Amniotic epithelial cell (primary cell): Measurements from ENCODE around the gene CIAO3.

Experiments used
- DNase-seq: peaks from one replicate; pipeline ENCODE4 v3.0.0-alpha.2; 2010; ENCODE audit warnings: low read depth

CIAO3 gene

DNA sequence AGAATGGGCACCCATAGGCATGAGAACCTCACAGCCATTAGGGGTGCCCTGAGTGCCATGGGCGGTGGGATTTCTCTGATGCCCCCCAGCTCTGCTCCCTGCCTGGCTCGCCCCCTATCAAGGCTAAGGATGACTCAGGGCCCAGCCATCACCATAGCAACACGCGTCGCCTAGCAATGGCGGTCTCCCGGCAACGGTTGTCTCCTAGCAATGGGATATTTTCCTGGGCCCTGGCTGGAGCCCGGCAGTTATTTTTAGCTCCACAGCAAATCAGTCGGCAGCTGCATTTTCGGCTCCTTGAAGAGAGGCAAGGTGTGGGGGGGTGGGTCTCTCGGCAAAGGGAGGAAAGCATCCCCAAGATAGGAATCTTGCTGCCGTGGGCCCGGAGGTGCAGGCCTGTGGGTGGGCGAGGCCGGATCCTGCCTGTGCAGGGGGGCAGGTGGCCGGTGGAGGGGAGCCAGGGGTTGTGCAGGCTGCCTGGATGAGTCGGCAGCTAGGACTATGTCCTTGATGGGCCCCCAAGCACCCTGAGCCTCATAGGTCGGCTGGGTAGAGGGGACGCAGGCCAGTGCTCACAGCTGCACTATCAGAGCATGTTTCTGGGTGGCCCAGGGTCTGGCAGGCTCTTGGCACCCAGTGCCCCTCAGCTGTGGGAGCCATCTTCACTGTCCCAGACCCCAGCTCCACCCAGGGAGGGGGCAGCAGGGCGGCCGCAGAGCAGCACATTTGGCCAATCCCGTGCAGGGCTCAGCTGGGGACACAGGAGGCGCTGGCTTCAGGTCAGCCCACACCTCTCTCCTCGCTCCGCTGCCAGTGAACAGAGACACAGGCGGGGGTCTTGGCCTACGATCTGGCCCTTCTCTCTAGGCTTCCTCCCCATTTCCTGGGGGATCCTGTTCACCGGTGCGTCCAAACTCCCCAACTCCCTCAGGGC lies 31.0 kb downstream of the CIAO3 start:
- peak; percentile 78 for DNase-seq

DNA sequence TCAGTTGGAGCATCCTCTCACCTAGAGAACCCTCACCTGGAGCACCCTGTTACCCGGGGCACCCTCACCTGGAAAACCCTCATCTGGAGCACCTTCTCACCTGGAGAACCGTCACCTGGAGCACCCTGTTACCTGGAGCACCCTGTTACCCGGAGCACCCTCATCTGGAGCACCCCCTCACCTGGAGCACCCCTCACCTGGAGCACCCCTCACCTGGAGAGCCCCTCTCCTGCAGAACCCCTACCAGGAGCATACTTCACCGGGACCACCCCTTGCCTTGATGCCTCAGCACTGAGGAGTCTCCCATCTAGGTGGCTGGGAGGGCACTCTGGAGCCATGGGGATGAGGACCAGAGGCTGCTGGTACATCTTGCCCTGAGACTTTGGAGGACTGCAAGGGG lies 31.8 kb downstream of the CIAO3 start:
- DNase-seq, result no peak

DNA sequence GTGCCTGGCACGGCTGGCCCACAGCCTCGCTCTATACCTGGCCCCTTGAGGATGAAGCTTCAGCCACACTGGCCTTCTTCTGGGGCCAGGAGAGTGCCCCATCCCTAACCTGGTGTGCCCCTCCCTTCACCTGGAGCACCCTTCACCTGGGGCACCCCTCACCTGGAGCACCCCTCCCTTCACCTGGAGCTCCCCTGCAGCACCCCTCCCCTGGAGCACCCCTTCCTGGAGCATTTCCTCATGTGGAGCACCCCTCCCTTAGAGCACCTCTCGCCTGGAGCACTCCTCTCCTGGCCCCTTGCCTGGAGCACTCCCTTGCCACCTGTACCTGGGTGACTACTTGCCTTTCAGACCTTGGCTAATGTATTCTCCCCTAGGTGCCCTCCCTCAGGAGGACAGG lies 32.8 kb downstream of the CIAO3 start:
- DNase-seq, result no peak

DNA sequence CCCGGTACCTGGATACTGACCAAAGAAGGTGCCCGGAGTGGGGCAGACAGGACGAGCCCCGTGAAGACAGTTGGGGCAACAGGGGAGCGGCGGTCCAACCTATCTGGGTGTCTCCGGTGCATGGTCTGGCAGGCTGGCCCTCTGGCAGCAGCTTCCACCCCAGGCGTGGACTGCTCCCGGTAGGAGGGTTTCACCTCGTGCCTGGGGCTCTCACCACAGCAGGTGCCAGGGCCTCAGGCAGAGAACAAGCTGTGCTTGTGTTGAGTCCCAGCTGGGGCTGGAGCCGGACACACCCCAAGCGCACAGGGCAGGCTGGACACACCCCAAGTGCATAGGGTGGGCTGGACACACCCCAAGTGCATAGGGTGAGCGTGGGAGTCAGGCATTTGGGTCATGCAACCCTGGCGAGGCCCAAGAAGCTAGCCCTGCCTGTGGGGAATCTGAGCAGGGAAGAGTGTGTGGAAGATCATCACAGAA lies 33.7 kb downstream of the CIAO3 start:
- DNase-seq, result no peak

DNA sequence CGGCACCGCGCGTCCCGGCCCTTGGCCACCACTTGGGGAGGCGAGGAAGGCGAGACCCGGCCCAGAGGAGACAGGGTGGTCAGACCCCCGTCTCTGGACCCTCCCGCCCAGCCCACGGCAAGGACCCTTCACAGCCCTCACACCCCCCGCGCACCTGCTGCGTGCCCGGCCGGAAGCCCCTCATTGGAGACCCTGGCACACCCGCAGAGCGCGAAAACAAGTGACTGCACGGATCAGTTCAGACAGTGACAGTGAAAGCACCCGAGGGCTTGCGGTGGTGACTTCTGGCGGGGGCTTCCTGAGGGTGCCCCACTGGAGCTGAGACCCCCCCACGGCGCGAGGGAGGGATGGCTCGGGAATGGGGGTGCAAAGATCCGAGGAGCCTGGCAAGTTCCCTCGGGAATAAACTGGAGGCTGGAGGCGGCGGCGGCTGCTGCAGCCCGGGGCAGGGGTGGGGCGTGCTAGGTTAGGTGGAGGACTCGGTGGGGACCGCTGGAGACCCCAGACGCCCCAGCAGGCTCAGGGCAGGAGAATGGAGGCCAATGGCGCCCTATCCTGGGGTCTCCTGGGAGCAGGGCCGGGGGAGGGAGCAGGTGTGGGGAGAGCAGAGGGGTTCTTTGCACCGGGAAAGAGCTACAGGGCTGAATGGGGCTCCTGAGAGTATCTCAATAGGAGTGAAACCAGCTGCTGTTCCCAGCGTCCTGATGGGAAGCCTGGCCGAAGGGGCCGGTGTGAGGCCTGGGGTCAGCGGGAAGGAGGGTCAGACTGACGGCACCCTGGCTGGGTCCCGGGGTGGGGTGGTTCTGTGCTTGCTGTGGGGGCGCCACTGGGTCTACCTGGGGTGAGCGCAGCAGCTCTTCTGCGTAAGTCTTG lies 34.4 kb downstream of the CIAO3 start:
- no peak for DNase-seq

DNA sequence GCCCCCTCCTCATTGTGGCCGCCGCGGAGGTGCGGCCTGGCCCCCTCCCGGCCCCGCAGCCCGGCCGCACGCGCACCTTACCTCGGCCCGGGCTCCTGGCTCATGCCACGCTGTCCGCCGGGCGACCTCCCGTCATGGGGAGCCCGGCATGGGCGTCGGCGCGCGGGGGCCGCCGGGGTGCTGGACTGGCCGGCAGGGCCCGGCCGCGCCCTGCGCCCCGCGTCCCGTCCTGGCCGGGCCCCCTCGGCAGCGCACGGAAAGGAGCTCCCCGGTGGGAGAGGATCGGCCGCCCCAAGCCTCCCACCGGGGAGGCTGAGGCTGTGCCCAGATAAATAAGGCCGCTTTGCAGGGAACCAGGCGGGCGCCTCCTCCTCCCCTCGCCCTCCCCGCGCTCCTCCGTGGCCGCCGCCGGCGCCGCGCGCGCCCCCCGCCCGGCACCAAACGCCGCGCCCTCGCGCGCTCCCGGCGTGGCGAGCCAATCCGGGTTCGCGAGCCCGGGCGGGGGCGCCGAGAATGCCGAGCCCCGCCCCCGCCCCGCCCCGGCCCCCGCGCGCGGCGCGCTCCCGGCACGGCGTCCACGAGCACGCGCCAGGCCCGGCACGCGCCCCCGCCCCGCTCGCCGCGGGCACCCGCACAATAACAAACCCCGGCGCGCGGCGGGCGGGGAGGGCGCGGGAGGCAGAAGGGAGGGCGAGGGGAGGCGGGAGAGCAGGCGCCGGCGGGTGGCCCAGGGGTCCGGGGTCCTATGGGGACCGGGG lies 35.2 kb downstream of the CIAO3 start, which contains the start of gene FBXL16:
Gene FBXL16 (minus strand): TSS at position 371 of the 758 bp plus-strand sequence. CDS start 8,396 bp downstream, outside the sequence.
- DNase-seq, result no peak

DNA sequence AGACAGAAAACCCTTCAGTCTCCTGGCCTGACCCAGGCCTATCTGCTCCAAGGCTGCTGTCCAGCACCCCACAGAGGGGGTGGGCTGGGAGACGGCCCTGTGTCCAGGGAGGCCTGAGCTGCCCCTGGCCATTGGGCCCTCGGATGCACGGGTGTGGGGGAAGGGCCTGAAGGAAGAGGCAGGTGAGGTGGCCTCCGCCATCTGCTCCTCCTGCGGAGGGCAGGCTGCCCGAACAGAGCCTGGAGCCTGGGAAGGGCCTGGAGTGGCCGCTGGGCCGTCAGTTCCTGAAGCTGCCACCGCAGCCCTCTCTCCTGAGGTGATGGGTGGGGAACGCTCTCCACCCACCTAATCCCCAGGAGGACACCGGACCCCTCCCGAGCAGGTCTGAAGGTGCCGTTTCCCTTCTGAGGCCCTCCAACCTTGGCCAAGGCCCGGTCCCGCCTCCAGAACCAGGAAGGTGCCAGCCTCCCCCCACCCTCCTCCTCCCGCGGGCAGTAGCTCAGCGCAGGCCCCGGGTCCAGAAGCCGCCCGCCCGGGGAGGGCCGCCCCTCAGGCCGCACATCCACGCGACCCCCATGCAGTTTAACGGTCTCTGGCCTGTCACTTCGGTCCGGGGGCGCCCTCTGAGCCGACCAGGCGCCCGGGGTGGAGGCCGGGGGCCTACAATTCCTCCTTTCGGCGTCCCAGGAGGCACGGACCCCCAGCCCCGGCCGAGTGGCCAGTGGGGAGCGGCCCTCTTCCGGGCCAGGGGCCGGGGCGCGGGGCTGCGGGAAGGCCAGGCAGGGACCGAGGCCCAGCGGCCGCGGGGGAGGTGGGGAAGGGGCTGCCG lies 36.0 kb downstream of the CIAO3 start:
- no peak for DNase-seq

DNA sequence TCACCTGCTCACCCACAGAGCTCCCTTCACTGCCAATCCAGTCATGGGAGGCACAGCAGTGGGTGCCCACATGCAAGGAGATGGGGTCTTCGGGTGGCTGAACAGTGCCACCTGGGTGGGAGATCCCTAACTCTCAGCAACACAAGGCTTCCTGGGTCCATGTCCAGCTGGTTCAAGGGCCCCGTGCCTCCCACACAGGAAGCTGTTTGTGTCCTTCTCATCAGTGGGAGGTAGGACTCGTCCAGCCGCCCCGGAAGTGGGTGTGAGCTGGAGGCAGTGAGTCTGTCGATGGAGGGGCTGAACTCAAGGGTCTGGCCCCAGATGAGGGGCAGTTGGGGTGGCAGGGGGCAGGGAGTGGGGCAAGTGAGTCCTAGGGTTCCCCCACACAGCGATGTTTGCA lies 36.8 kb downstream of the CIAO3 start:
- DNase-seq, result no peak

DNA sequence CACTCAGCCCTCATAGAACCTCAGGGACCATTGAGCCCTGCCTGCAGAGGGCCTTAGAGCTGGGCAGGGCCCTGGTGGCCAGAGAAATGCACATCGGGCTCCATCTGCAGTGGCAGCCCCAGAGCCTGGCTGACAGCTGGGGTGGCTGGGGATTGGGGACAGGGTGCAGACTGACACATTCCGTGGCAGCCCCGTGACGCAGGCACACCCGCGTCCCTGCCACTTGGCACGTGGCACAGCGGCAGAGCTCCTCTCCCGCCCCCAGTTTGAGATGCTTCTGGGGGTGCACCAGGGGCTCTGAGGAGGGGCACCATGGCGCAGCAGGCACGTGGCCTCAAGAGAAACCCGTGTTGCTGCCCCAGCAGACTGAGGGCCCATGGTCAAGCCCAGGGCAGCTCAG lies 37.4 kb downstream of the CIAO3 start:
- no peak for DNase-seq

DNA sequence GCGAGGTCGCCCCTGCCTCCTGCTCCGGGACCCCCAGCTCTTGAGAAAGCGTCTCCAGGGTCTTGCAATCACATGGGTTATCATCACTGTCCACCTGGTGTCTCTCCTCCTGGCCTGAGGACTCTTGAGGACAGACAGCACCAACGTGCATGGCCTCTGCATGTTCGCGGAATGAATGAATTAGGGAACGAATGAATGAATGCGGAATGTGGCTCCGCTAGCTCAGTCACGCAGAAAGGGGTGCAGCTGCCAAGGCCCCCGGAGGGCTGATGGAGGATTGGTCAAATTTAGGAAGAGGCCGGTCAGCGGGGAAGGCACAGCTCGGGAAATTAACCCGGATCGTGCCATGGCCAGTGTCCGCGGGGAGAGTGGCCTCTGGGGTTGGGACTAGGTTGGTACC lies 38.5 kb downstream of the CIAO3 start:
- DNase-seq, result no peak

DNA sequence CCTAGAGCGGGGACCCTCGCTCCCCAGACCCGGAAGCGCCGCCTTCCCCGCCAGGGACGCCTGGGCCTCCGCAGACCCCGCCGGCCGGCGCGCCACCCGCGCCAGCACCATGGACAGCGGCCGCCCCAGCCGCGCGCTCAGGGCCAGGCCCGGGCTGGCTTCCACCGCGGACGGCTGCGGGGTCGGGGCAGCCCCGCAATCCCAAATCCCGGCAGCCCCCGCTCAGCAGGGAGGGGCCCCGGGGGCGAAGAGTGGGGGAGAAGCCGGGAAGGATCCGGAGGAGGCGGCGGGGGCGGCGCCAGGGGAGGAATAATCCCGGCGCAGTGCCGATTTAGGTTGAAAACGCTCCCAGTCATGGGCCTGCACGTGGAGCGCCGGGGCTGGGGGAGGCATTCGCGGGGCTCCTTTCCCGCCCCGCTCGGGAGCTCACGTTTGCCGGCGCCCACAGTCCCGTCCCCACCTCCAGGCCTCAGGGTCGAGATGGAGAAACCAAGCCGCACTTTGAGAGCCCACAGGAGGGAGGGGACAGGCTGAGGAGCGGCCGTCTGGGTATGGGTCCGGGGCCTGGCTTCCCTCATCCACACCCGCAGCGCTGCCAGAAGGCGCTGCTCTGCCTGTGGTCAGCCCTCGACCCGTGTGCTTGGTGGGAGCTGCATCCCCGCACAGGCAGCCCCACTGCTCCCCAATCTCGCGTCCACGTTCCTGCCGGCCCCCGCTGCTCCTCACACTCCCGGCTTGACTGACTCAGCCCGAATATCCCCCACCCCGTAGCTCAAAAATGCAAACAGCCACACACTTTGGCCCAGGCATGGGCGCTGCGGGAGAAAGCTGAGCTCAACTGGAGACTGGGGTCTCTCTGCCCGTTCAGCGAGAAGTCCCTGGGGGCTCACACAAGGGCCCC lies 39.9 kb downstream of the CIAO3 start:
- no peak for DNase-seq

DNA sequence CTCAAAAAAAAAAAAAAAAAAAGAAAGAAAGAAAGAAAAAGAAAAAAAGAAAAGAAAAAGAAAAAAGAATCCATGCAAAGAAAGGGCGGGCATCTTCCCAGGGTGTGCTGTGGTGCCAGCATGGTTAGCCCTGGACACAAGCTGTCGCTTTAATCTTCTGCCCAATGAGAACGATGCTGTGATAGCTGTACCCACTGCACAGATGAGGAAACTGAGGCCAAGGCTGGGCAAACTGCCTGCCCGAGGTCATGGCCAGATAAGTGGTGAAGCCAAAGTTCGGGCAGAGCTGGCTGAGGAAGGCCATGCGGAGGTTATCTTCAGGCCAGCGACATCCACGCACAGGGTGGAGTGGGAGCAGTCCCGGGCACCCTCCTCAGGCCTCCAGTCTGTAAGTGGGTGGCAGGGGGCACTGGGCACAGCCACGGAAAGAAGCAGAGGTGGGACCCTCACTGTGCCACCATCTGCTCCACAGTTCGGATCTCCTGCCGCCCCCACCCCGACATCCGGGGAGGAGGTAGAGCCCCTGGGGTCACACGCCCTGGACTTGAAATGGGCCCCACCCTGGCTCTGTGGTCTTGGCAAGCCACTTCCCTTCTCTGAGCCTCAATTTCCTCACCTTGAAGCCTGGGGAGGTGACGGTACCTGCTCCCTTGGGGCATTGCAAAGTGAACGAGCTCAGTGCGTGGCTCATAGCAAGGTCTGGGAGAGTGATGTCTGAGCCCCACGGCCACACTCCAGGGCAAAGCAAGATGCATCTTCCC lies 41.7 kb downstream of the CIAO3 start:
- no peak for DNase-seq

DNA sequence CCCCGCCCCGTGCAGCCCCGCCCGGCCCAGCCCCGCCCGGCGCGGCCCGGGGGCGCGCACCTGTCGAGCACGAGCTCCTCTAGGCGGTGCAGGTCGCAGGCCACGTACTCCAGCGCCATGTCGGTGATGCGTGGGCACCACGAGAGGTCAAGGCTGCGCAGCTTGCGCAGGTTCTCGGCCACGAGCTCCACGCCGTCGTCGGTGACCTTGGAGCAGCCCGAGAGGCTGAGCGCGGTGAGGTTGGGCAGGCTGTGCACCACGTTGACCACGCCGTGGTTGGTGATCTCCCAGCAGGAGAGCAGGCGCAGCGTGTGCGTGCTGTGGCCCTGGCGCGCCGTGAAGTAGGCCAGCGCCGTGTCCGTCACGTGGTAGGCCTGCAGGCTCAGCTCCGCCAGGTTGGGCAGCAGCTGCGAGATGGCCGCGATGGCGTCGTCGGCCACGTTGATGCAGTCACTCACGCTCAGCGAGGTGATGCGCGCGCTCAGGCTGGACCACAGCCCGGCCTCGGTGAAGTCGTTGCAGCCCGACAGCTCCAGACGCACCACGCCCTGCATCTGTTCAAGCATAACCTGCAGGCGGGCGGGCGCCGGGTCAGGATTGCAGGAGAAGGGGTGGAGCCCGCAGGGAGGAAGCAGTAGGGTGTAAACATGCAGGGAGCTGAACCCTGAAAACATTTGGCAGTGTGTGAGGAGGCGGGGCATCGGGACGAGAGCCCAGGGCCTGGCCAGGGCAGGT lies 45.3 kb downstream of the CIAO3 start:
- no peak for DNase-seq

DNA sequence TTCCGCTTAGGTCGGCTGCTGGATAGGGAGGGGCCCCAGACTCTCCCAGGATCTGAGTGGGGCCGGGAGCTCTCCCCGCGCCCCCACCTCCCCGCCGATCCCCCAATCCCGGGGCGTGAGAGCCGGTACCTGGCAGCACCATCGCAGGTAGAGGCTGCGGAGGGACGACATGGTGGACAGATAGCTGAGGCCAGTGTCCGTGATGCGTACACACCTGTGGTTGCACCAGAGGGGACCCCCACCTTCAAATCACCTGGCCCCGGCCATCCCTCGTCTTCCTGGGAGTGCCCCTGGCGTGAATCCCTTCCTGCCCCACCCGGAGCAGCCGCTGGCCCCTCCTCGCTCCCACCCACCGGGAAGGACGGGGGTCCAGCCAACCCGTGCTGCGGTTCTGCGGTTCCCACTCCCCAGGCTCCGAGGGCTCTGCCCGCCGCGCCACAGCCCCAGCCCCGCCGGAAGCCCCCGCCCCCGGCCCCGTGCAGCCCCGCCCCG lies 45.9 kb downstream of the CIAO3 start:
- no peak for DNase-seq

DNA sequence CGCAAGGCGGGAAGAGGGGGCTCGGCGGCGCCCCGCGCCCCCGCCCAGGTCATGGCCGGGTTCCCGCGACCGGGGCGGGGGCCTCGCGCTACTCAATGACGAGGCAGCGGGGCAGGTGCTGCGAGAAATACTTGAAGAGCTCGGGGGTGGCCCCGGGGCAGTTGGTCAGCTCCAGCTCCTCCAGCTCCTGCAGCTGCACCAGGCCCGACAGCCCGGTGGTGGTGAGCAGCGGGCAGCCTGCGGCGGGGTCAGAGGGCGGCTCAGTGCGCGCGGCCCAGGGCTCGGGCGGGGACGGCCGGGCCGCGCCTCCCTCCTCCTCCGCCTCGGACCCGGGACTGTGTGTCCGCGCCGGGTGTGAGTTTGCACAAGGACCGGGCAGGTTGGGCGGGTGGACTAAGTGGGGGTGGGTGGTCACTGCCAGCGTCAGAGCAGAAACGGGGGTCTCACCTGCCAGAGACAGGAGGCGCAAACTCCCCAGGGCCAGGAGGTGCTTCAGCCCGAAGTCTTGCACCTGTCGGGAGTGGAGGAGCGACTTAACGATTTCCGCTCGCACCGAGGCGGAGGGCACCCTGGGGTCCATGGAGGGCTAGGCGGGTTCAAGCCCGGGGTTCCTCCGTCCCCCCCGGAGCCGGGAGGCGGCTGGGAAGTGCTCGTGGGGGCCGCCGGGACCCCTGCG lies 46.5 kb downstream of the CIAO3 start:
- DNase-seq, result no peak

DNA sequence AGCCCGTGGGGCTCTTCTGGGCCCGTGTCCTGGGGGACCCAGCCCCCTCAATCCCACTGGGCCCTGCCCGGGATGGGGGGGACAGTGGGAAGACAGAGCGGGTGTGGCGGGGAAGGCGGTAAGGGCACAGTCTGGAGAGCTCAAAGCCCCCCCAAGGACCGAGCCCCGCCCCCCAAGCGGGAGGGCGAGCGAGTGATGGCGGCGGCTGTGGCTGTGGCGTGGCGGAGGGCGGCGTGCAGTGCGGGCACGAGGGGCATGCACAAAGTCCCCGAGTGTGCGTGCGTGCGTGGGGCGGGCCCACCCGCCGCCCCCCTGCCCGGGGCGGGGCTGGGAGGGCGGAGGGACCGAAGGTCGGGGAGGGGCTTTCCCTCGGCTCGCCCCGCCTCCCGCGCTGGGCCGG lies 47.0 kb downstream of the CIAO3 start:
- DNase-seq, result no peak

DNA sequence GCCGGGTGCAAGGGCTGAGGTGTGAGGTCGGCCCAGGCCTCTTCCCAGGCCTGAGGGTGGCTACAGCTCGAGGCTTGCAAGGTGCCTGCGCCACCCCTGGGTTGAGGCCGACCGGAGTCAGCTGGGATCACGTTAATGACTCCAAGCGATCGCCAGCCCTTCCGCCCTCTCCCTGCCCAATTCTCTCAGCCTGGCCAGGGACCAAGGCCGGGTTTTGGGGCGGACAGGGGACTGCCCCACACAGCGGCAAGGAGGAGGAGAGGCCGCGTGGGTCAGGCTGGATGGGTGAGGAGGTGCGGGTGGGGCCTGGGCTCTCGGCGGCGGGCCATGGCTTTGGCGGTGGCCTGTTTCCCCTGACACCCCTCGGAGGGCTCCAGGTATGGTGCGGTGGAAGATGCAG lies 47.4 kb downstream of the CIAO3 start:
- no peak for DNase-seq
